Activated naive CD8-positive, alpha-beta T cell (primary cell): ENCODE data around the gene GRIA1.

Experiments used
- H3K27ac Mint-ChIP-seq: one replicate; pipeline ENCODE4 v1.8.0; 2021; ENCODE audit warnings: mixed read lengths
- H3K27me3 Mint-ChIP-seq: one replicate; pipeline ENCODE4 v1.8.0; 2021; ENCODE audit warnings: mixed read lengths
- H3K36me3 Mint-ChIP-seq: one replicate; pipeline ENCODE4 v1.8.0; 2021; ENCODE audit warnings: mixed read lengths
- H3K4me1 Mint-ChIP-seq: one replicate; pipeline ENCODE4 v1.8.0; 2021; ENCODE audit warnings: low read depth, mixed read lengths
- H3K4me3 Mint-ChIP-seq: one replicate; pipeline ENCODE4 v1.8.0; 2021; ENCODE audit warnings: mild to moderate bottlenecking, mixed read lengths
- H3K9me3 Mint-ChIP-seq: one replicate; pipeline ENCODE4 v1.8.0; 2021; ENCODE audit warnings: low read depth, mixed read lengths

Gene GRIA1

DNA sequence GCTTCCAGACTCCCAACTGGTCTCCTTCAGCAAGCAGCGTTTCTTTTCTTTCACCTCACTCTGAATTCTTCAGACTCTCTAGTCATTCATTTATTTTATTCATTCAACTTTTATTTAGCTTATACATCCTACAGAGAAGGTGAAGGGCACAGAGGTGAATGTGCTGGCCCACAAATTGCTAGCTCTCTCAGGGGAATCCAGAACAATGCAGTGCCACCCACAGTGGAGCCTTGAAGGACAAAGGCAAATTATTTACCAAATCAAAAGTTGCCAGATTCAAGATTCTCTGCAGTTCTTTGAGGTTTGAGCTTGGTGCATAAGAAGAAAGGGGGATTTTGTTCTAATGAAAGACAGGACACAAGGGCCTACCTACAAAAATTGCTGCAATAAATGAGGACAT, 29.7 kb downstream of the GRIA1 start:
- Mint-ChIP-seq H3K36me3 (no peaks in the 10 kb centered on the region), H3K27me3 (peaks cover 2% of the 10 kb centered on the region), H3K4me1 (no peaks in the 10 kb centered on the region)

DNA sequence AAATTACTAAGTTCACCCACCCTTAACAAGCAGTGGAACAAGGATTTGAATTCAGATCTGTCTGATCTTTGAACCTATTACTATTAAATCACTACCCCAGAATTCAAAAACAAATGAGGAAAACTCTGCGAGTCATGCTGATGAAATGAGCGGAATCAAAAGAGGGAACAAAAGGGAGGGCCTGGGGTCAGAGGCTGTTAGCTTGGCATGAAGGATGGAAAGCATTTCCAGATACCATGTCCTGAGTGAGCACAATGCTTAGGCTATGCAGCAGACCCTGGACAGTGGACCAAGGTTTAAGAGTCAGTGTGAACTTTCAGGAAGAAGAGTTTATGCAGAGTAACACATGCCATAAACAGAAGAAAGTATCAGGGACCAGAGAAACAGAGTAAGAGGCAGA, 30.5 kb downstream of the GRIA1 start:
- Mint-ChIP-seq H3K27me3 (peaks cover 2% of the 10 kb centered on the region), H3K4me3 (no peak overlapping the region), H3K9me3 (no peaks in the 10 kb centered on the region), H3K4me1 (no peaks in the 10 kb centered on the region), H3K27ac (no peak overlapping the region), H3K36me3 (no peaks in the 10 kb centered on the region)

More for the DNA sequence above, 29.7 kb downstream of the GRIA1 start:
- Mint-ChIP-seq H3K4me3 (no peak overlapping the region), H3K27ac (no peak overlapping the region), H3K9me3 (no peaks in the 10 kb centered on the region)

DNA sequence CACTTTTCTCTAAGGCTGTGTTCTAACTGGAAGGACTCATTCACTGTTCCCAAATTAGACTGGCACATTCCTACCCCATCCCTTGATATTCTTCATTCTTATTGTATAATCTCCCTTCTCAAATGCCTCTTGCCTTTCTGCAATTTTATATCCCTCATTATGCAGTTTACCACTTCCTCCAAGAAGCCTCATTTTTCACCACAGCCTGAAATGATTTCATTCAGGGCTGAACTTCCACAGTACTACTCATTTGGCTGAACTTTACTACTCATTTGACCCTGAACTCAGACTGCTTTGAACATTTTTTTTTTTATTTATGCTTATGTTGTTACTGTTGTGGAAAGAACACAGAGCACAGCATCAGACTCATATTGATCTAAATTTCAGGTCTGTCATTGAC, 32.7 kb downstream of the GRIA1 start:
- Mint-ChIP-seq H3K36me3 (no peaks in the 10 kb centered on the region), H3K4me3 (no peak overlapping the region), H3K4me1 (no peaks in the 10 kb centered on the region), H3K27ac (no peak overlapping the region), H3K27me3 (no peaks in the 10 kb centered on the region), H3K9me3 (no peaks in the 10 kb centered on the region)

DNA sequence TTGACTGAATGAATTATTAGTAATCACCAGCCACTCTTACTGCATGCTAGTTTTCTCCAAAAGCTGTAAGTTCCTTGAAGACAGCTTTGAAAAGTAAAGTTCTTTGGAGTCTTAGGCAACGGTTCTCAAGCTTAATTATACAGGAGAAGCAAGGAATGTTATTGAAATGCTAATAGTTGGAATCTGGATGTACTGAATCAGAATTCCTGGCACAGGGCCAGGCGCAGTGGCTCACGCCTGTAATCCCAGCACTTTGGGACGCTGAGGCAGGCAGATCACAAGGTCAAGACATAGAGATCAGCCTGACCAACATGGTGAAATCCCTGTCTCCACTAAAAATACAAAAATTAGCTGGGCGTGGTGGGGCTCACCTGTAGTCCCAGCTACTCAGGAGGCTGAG, 33.4 kb downstream of the GRIA1 start:
- Mint-ChIP-seq H3K27ac (no peak overlapping the region), H3K4me1 (no peaks in the 10 kb centered on the region), H3K36me3 (no peaks in the 10 kb centered on the region), H3K27me3 (no peaks in the 10 kb centered on the region), H3K4me3 (no peak overlapping the region), H3K9me3 (no peaks in the 10 kb centered on the region)

DNA sequence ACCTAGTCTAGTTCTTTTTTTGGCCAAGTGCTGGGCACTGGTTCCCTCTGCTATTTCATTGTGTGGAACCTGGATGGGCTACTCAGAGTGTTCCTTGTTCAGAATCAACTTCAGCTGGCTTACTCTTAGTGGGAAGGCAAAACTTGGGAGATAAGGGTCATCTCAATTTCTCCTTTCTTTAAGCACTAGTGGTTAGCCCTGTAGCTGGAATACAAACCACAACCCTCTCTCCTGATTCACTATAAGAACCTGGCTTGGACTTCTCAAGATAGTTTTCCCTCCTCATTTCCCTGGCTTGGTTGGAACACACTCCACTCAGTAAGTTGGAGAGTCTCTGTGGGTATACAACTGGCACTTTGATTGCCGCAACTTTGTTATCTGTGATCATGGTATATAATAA, 35.1 kb downstream of the GRIA1 start:
- Mint-ChIP-seq H3K4me1 (no peaks in the 10 kb centered on the region), H3K9me3 (no peaks in the 10 kb centered on the region), H3K4me3 (no peak overlapping the region), H3K27ac (no peak overlapping the region), H3K27me3 (no peaks in the 10 kb centered on the region), H3K36me3 (no peaks in the 10 kb centered on the region)

DNA sequence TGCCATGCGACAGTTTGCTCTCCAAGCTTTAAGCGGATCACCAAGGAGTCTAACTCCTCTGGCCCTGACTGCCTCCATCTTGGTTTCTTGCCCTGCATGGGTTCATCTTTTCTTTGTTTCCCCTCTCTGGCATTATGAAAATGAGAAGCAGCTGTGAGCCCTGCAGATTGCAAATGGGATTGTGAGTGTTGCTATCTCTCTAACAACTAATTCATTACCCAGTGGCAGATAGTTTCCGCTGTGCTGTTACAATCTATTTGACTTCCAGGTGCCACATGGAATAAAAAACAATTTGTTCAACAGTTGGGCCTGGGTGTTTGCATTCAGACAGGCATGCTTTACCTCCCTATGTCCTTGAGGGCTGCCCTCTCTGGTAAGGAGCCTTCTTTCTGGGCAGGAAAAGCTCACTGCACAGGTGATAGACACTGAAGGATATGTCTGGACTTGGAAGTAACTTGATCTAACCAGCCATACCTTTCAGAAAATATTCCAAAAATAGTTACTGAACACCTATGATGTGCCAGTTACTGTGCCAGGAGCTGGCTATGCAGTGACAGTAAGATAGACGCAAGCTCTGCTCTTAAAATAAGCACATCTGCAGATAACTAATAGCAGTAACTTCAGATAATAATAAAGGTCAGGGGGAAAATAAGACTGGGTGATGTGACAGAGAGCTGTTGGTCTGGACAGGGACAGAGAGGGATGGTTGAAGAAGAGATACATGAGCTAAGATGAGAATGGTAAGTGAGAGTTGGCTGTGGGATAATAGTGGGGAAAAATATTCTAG, 40.1 kb downstream of the GRIA1 start:
- H3K4me3 Mint-ChIP-seq, result no peak overlapping the region
- H3K4me1 Mint-ChIP-seq, result no peaks in the 10 kb centered on the region
- no peaks in the 10 kb centered on the region for H3K9me3 Mint-ChIP-seq
- H3K27ac Mint-ChIP-seq, result no peak overlapping the region
- no peaks in the 10 kb centered on the region for H3K36me3 Mint-ChIP-seq
- no peaks in the 10 kb centered on the region for H3K27me3 Mint-ChIP-seq

DNA sequence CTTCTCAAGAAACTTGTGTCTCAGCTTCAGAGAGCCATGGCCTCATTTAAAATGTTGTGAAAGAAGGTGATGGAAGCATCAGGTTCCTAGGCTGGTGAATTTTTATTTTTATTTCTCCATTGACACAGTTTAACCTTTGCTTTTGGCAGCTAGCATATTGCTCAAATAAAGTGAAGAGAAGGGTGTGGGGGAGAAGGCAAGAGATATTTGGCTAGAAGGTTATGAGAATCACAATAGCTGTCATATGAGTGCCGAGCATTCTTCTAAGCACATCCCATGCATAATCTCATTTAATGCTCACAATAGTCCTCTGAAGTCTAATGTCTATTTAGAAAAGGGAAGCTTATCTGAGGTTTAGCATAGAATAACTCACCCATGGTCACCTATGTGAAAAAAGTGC, 43.1 kb downstream of the GRIA1 start:
- no peaks in the 10 kb centered on the region for H3K36me3 Mint-ChIP-seq
- H3K27ac Mint-ChIP-seq, result no peak overlapping the region

DNA sequence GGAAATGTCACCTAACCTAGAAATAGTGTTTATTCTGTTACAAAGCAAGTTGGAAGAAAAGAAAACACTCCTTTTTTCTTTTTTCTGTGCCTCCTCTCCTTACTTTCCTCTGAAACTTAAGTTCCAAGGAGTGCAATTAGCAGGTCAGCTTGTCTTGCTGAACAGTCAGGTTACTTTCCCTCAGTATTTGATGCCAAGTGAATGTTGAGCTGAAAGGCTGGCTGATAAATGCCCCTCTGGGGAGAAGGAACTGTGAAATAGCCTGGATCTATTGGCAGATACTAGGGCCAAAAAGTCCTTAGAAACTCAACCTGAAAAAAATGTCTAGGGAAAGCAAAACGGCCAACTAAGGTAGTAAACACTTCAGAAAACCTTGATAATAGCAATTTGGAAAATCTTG, 43.6 kb downstream of the GRIA1 start:
- Mint-ChIP-seq H3K36me3 (no peaks in the 10 kb centered on the region), H3K9me3 (no peaks in the 10 kb centered on the region), H3K27me3 (no peaks in the 10 kb centered on the region), H3K4me3 (no peak overlapping the region), H3K27ac (no peak overlapping the region), H3K4me1 (no peaks in the 10 kb centered on the region)

More for the DNA sequence above, 43.1 kb downstream of the GRIA1 start:
- H3K9me3 Mint-ChIP-seq, result no peaks in the 10 kb centered on the region
- no peak overlapping the region for H3K4me3 Mint-ChIP-seq
- no peaks in the 10 kb centered on the region for H3K4me1 Mint-ChIP-seq
- H3K27me3 Mint-ChIP-seq, result no peaks in the 10 kb centered on the region

DNA sequence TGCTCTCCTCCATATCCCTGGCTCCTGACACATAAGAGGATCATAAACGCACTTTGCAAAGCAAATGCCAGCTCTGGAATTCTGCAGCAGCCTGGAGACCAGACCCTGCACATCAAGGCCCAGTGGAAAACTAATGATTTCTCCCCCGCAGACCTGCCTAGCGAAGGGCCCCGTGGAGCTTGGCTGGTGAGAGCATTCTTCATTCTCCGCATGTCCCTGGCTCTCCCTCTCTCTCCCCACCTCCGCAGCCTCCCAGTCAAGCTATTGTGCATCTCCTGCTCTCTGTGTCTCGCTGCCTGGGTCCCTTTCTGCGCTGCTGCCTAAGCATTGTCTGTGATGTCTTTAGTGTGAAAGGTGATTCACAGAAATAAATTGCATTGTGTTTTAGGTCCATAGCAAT, 46.7 kb downstream of the GRIA1 start:
- no peaks in the 10 kb centered on the region for H3K36me3 Mint-ChIP-seq

DNA sequence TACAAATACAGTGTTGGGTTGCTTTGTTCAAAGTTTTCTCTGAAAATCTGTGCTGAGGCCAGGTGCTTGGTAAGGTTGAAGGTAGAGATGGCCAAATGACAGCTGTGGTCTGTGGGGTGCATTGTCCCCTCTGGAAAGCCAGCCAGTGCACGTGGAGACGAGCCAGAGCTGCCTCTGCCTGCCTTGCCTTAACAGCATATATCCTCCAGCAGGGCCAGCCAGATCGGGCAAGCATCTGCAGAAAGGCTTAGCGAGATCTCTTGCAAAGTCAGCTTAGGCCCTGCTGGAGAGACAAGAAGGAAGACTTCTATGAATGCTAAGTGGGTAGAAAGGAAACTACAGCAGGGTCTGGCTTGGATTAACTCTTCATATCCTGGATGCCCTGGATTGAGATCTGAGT, 49.5 kb downstream of the GRIA1 start:
- no peaks in the 10 kb centered on the region for H3K36me3 Mint-ChIP-seq
- H3K4me3 Mint-ChIP-seq, result no peak overlapping the region
- no peaks in the 10 kb centered on the region for H3K9me3 Mint-ChIP-seq
- H3K27ac Mint-ChIP-seq, result no peak overlapping the region
- H3K4me1 Mint-ChIP-seq, result no peaks in the 10 kb centered on the region
- H3K27me3 Mint-ChIP-seq, result no peaks in the 10 kb centered on the region

More for the DNA sequence above, 46.7 kb downstream of the GRIA1 start:
- no peaks in the 10 kb centered on the region for H3K9me3 Mint-ChIP-seq
- no peaks in the 10 kb centered on the region for H3K4me1 Mint-ChIP-seq
- H3K27ac Mint-ChIP-seq, result no peak overlapping the region
- no peak overlapping the region for H3K4me3 Mint-ChIP-seq
- no peaks in the 10 kb centered on the region for H3K27me3 Mint-ChIP-seq

DNA sequence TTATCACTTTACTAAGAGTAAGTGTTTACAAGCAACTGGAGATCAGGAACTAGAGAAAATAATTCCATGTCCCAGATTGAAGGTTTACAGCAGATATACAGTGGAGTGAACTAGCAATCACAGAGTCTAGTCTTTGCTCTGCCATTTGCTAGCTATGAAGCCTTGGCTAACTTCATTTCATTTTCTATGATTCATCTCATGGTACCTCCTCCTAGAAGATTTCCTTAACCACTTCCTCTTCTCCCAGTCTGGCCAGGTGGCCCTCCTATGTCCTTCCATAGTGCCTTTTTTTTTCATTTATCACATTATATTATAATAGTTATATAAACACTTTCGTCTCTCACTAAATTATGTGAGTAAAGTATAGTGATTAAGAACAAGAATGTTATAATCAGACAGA, 52.1 kb downstream of the GRIA1 start:
- Mint-ChIP-seq H3K4me1 (no peaks in the 10 kb centered on the region), H3K27me3 (no peaks in the 10 kb centered on the region), H3K4me3 (no peak overlapping the region), H3K36me3 (no peaks in the 10 kb centered on the region), H3K27ac (no peak overlapping the region), H3K9me3 (no peaks in the 10 kb centered on the region)

DNA sequence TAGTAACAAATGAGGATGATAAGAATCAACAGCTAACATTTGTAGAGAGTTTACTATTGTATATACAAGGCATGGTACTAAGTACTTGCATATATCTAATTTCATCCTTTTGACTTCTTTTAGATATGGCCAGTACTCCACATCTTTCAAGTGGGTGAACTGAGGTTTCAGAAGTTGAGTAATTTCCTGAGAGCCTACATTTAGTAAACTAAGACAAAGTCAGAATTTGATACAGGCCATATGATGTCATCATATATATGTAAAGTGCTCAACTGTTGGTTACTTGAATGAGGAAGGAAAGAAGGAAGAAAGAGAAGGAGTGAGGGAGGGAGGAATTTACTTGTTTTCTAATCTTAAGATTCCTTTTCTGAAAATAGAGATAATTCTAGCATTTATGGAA, 52.8 kb downstream of the GRIA1 start:
- no peaks in the 10 kb centered on the region for H3K36me3 Mint-ChIP-seq
- no peaks in the 10 kb centered on the region for H3K4me1 Mint-ChIP-seq
- H3K27me3 Mint-ChIP-seq, result no peaks in the 10 kb centered on the region
- no peak overlapping the region for H3K27ac Mint-ChIP-seq
- no peaks in the 10 kb centered on the region for H3K9me3 Mint-ChIP-seq
- H3K4me3 Mint-ChIP-seq, result no peak overlapping the region

DNA sequence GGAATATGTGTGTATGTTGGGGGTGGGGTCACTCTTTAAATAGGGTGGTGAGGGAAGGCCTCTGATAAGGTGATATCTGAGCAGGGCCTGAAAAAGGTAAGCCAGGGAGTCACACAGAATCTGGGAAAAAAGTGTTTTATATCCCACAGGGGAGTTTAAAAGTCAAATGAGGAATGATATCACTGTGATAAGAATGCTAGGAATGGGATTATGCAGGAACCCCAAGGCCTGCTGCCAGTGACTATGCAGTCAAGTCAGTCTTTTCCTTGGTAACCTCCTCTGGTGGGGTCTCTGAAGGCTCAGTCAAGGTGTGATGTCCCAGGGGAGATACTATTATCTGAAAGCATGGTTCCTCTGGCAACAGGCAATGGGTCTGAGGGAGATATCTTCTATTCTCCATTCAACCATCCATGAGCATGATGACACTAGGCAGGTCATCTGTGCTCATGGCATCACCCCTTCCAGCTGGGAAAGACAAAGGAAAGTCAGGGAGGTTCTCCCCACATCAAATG, 53.5 kb downstream of the GRIA1 start:
- no peak overlapping the region for H3K27ac Mint-ChIP-seq
- no peaks in the 10 kb centered on the region for H3K27me3 Mint-ChIP-seq
- H3K4me1 Mint-ChIP-seq, result no peaks in the 10 kb centered on the region
- no peak overlapping the region for H3K4me3 Mint-ChIP-seq
- H3K9me3 Mint-ChIP-seq, result no peaks in the 10 kb centered on the region
- H3K36me3 Mint-ChIP-seq, result no peaks in the 10 kb centered on the region

DNA sequence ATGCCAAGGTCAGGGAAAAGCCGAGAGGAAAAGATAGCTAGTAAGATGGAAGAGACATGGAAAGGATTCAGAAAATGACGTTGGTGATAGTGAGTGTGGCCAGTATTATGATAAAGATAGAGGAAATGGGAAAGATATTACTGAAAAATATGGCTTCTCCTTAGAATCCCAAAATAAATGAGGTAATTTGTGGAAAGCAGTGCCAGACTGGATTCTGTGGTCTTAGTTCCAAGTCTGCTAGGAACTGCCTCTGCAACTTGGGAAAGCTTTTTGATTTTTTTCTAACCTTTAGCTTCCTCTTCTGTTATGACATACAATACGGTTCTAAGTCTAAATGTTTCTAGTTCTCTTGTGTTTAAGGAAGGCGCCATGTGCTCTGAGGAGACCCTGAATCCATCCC, 54.2 kb downstream of the GRIA1 start:
- Mint-ChIP-seq H3K36me3 (no peaks in the 10 kb centered on the region), H3K4me3 (no peak overlapping the region), H3K9me3 (no peaks in the 10 kb centered on the region), H3K4me1 (no peaks in the 10 kb centered on the region), H3K27me3 (no peaks in the 10 kb centered on the region), H3K27ac (no peak overlapping the region)

DNA sequence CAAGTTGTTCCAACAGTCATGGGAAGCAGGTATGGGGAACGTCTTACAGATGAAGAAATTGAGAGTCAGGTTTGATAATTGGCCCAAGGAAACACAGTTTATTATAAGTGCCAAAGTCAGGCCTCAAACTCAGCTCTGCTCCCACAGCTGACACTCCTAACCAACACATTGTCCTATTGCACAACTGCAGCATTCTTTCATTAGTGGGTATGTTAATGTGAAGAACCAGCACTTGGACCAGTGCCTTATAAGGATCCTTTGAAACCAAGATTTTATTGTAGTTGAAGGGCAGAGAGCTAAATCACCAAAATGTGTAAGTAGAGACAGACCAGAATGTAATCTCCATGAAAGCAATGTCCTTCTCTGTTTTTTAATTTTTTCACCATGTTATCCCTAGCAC, 56.1 kb downstream of the GRIA1 start:
- Mint-ChIP-seq H3K36me3 (no peaks in the 10 kb centered on the region), H3K27me3 (no peaks in the 10 kb centered on the region), H3K4me1 (no peaks in the 10 kb centered on the region), H3K27ac (no peak overlapping the region), H3K9me3 (no peaks in the 10 kb centered on the region), H3K4me3 (no peak overlapping the region)

DNA sequence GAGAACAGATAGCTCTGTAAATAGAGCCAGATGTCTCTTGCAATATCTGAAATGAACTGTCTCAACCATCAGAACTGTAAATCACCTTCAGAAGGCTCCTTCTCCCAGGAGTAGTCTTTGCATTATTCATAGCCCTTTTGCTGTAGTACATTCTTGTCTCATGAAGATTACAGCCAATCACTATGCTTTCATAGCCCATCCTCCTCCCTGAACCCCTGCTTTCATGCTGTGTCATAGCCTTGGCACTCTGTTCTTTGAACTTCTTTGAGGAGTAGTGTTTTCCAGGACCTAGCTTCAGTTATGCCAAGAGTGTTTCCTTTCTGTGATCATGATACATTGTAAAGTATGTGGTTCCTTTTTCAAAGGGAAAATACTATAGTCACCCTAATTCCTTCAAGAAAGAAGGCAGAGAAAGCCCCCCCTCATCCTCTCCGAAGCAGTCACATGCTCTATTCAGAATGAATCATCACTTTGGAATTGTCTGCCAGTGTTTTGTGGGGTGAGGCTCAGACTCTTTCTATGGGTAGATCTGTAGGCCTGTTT, 61.1 kb downstream of the GRIA1 start:
- Mint-ChIP-seq H3K27ac (no peak overlapping the region), H3K4me1 (peaks cover 9% of the 10 kb centered on the region), H3K9me3 (no peaks in the 10 kb centered on the region), H3K36me3 (no peaks in the 10 kb centered on the region), H3K27me3 (peaks cover 2% of the 10 kb centered on the region), H3K4me3 (no peak overlapping the region)
